HepG2 (cell line): ENCODE results near the gene ROBO2. TPM values are rescaled to one million over a fixed set of nuclear protein-coding genes. Genes with fewer than 3 reads are reported as not detected.

Experiments used
- ATAC-seq: fragments of 200-7000 bp; cut with Tn5 transposase; 3 replicates; pipeline ENCODE4 v1.9.1; 2020; ENCODE audit warnings: mild to moderate bottlenecking, moderate library complexity
- BruUV-seq: library from RNA; stranded (reverse); fragments of 400-500 nt; replicated peaks from 2 replicates; lab custom pipeline; 2021; lab: Mats Ljungman, UMichigan
- CTCF ChIA-PET: fragments of 300-600 bp; formaldehyde crosslinking; extraction: SDS; loops from one replicate; lab custom pipeline; 2021; ENCODE audit warnings: low total read pairs, inconsistent platforms, low intra/inter-chr PET ratio; lab: Yijun Ruan, JAX
- POLR2A ChIA-PET: fragments of 350-600 bp; sonication (Branson Sonifier 250); formaldehyde crosslinking; loops from one replicate; lab custom pipeline; 2020; ENCODE audit warnings: antibody characterized with exemption, inconsistent platforms; lab: Yijun Ruan, JAX
- DNase-seq: peaks from one replicate; pipeline ENCODE4 v3.0.0-alpha.2; 2015; ENCODE audit warnings: low spot score
- FAIRE-seq: peaks from 3 replicates; lab custom pipeline; 2011; peaks lifted over from hg19 to GRCh38; lab: Jason Lieb, UNC
- H2AFZ ChIP-seq: one replicate; pipeline ENCODE4 v1.6.1; 2011; ENCODE audit warnings: low read length, inconsistent platforms
- H3K27ac ChIP-seq: fragments of 300-600 bp; 3 replicates; pipeline ENCODE4 v1.8.0; 2011; ENCODE audit warnings: mixed run types, mild to moderate bottlenecking, mixed read lengths, low read length, inconsistent platforms; ENCODE audit not compliant: insufficient read depth; ENCODE audit errors: extremely low read length
- H3K27me3 ChIP-seq, 2 experiments: fragments of 200-600 bp in 1 of 2; 2 replicates in 1 of 2; 3 replicates in 1 of 2; pipeline versions ENCODE4 v1.6.0 to v1.8.0; 2011; ENCODE audit warnings: low read length in 2 of 2, mild to moderate bottlenecking in 2 of 2, moderate library complexity in 2 of 2, inconsistent platforms in 1 of 2; ENCODE audit not compliant: insufficient read depth in 2 of 2, control insufficient read depth in 1 of 2
- H3K36me3 ChIP-seq, 2 experiments: fragments of 200-600 bp in 1 of 2; replicated peaks in 1 of 2; 2 replicates in 1 of 2; 3 replicates in 1 of 2; pipeline versions ENCODE4 v1.5.1 to v1.8.0; 2011; ENCODE audit warnings: low read length in 2 of 2, inconsistent platforms in 1 of 2; ENCODE audit not compliant: insufficient read depth in 2 of 2, control insufficient read depth in 1 of 2
- H3K4me1 ChIP-seq: 2 replicates; pipeline ENCODE4 v1.5.1; 2012; ENCODE audit warnings: low read length, inconsistent platforms; ENCODE audit not compliant: insufficient read depth
- H3K4me2 ChIP-seq: 2 replicates; pipeline ENCODE4 v1.6.0; 2011; ENCODE audit warnings: low read depth, low read length, inconsistent platforms
- H3K4me3 ChIP-seq, 3 experiments: fragments of 200-600 bp in 1 of 3; sonication (generic), shearing (Covaris generic) in 1 of 3; replicated peaks in 1 of 3; 2 replicates each; pipeline ENCODE4 v1.5.1; 2011 to 2016; ENCODE audit warnings: low read length in 3 of 3, inconsistent platforms in 2 of 3, low read depth in 2 of 3, mild to moderate bottlenecking in 2 of 3, control low read depth in 1 of 3, mixed read lengths in 1 of 3; ENCODE audit not compliant: insufficient read depth in 1 of 3
- H3K79me2 ChIP-seq: one replicate; pipeline ENCODE4 v1.6.1; 2011; ENCODE audit warnings: low read length, inconsistent platforms; ENCODE audit not compliant: insufficient read depth
- H3K9ac ChIP-seq: 2 replicates; pipeline ENCODE4 v1.6.0; 2011; ENCODE audit warnings: mild to moderate bottlenecking, low read depth, low read length, inconsistent platforms; ENCODE audit not compliant: insufficient read depth
- H3K9me3 ChIP-seq: 2 replicates; pipeline ENCODE4 v1.5.1; 2012; ENCODE audit warnings: mild to moderate bottlenecking, low read length
- H4K20me1 ChIP-seq: 2 replicates; pipeline ENCODE4 v1.6.0; 2011; ENCODE audit warnings: inconsistent platforms, mild to moderate bottlenecking, low read length, moderate library complexity; ENCODE audit not compliant: insufficient read depth
- EZH2 ChIP-seq: conservative IDR thresholded peaks from 2 replicates; pipeline ENCODE4 v1.6.1; 2012; ENCODE audit warnings: mild to moderate bottlenecking, low read depth, low read length, moderate library complexity
- FOXA3 ChIP-seq: IDR thresholded peaks from 2 replicates; pipeline ENCODE4 v1.6.1; 2016; ENCODE audit warnings: missing genetic modification reagents, missing compliant biosample characterization
- KDM1A ChIP-seq: IDR thresholded peaks from 2 replicates; pipeline ENCODE4 v1.6.1; 2016; ENCODE audit warnings: missing compliant biosample characterization
- MAFF ChIP-seq: IDR thresholded peaks from 2 replicates; pipeline ENCODE4 v1.6.1; 2011; ENCODE audit warnings: low read depth, low read length, improper control_type of control experiment
- NCOR1 ChIP-seq: fragments of 200-600 bp; sonication (generic); IDR thresholded peaks from 2 replicates; pipeline ENCODE4 v1.7.0; 2017; ENCODE audit warnings: antibody characterized with exemption, low read length, borderline replicate concordance
- NFATC3 ChIP-seq: sonication (generic); formaldehyde crosslinking; IDR thresholded peaks from 2 replicates; pipeline ENCODE4 v1.5.1; 2020; ENCODE audit warnings: mild to moderate bottlenecking, missing genetic modification reagents
- PHF21A ChIP-seq: sonication (generic); formaldehyde crosslinking; IDR thresholded peaks from 2 replicates; pipeline ENCODE4 v1.5.0; 2020; ENCODE audit warnings: mild to moderate bottlenecking, missing genetic modification reagents
- PITX1 ChIP-seq: sonication (generic); formaldehyde crosslinking; IDR thresholded peaks from 2 replicates; pipeline ENCODE4 v1.5.1; 2020; ENCODE audit warnings: mild to moderate bottlenecking, missing genetic modification reagents
- TEAD3 ChIP-seq: optimal IDR thresholded peaks from 2 replicates; pipeline ENCODE3; 2016; ENCODE audit warnings: borderline replicate concordance
- ZFP36L2 ChIP-seq: sonication (generic); formaldehyde crosslinking; IDR thresholded peaks from 2 replicates; pipeline ENCODE4 v1.4.0; 2020; ENCODE audit warnings: missing genetic modification reagents
- ZFP82 ChIP-seq: sonication (generic); formaldehyde crosslinking; IDR thresholded peaks from 2 replicates; pipeline ENCODE4 v1.5.1; 2020; ENCODE audit warnings: mild to moderate bottlenecking, missing genetic modification reagents, borderline replicate concordance
- ZMAT5 ChIP-seq: sonication (generic); formaldehyde crosslinking; IDR thresholded peaks from 2 replicates; pipeline ENCODE4 v1.5.0; 2020; ENCODE audit warnings: mild to moderate bottlenecking, low read depth, missing genetic modification reagents, borderline replicate concordance
- ZNF160 ChIP-seq: sonication (generic); formaldehyde crosslinking; IDR thresholded peaks from 2 replicates; pipeline ENCODE4 v1.8.0; 2022; ENCODE audit warnings: mild to moderate bottlenecking, inconsistent platforms, missing genetic modification reagents
- ZNF205 ChIP-seq: IDR thresholded peaks from 2 replicates; pipeline ENCODE4 v1.6.1; 2018; ENCODE audit warnings: missing biosample characterization, missing genetic modification reagents
- ZNF350 ChIP-seq: sonication (generic); formaldehyde crosslinking; IDR thresholded peaks from 2 replicates; pipeline ENCODE4 v1.4.0; 2020; ENCODE audit warnings: mild to moderate bottlenecking, low read depth, missing genetic modification reagents, borderline replicate concordance
- ZNF609 ChIP-seq: sonication (generic); formaldehyde crosslinking; IDR thresholded peaks from 2 replicates; pipeline ENCODE4 v1.4.0; 2020; ENCODE audit warnings: mild to moderate bottlenecking, missing genetic modification reagents, borderline replicate concordance
- ZNF766 ChIP-seq: sonication (generic); formaldehyde crosslinking; IDR thresholded peaks from 2 replicates; pipeline ENCODE4 v1.5.0; 2020; ENCODE audit warnings: missing genetic modification reagents, borderline replicate concordance
- in situ Hi-C: cut with HindIII; loops from 2 replicates; pipeline ENCODE4 v1.10.0; 2017; ENCODE audit warnings: low pct_unique_long_range_greater_than_20kb; ENCODE audit not compliant: extremely low pct_ligation_motif_present
- intact Hi-C: fragments of 100-400 bp; cut with micrococcal nuclease; formaldehyde crosslinking; loops from one replicate; pipeline ENCODE4 v1.10.0; 2022; ENCODE audit not compliant: unreplicated experiment
- polyA plus RNA-seq, 8 experiments: library from polyadenylated mRNA; depleted of rRNA in 3 of 8; stranded (reverse) in 7 of 8; unstranded in 1 of 8; fragments of >200 nt; fragmentation: Illumina TruSeq in 4 of 8; extraction: Trizol in 4 of 8; gene quantifications; 2 replicates each; pipeline versions ENCODE4 v1.2.1 to v1.2.3, GENCODE V29; 2011 to 2016; ENCODE audit warnings: low read depth in 4 of 8, missing spikeins in 1 of 8, mixed read lengths in 1 of 8; ENCODE audit not compliant: insufficient read depth in 1 of 8
- total RNA-seq, 5 experiments: library from RNA; depleted of rRNA; stranded (reverse); fragments of >200 nt; fragmentation: Illumina TruSeq; extraction: Trizol; gene quantifications; 2 replicates each; pipeline ENCODE4 v1.2.3, GENCODE V29; 2016; ENCODE audit warnings: low read depth in 1 of 5

The ROBO2 gene
- total and polyA plus RNA-seq, 2 of the 13 experiments (the other 11 are each of a cell fraction or from before 2014, with no cell fraction given): not detected

- in situ Hi-C loops: no loop called here
- no peak overlapping the region for H3K9ac ChIP-seq
Measured at GRCh38 chr3:77514766-77515165, 474.9 kb downstream of the ROBO2 start.

More at GRCh38 chr3:77514766-77515165, 474.9 kb downstream of the ROBO2 start:
- no peaks in the 10 kb centered on the region for H3K36me3 ChIP-seq
- H3K4me1 ChIP-seq: no peaks in the 10 kb centered on the region
- no peaks in the 10 kb centered on the region for H3K27me3 ChIP-seq
- H3K27ac ChIP-seq: no peak overlapping the region
- DNase-seq (no peak), FAIRE-seq (no peak), ATAC-seq (no peak)
- no peak overlapping the region for H3K4me3 ChIP-seq
- no TSS peak for BruUV-seq
- H2AFZ ChIP-seq: no peak overlapping the region
- no peaks in the 10 kb centered on the region for H3K79me2 ChIP-seq
- no peak overlapping the region for H3K4me2 ChIP-seq
- H3K9me3 ChIP-seq: no peaks in the 10 kb centered on the region
- no peak for TF ChIP-seq ZNF609
- TF ChIP-seq PITX1 (CRISPR knock-in tag): no peak
- no peak for TF ChIP-seq ZMAT5
- TF ChIP-seq ZNF205 (CRISPR knock-in tag): no peak
- no peak for TF ChIP-seq ZNF766
- no peak for TF ChIP-seq NCOR1
- TF ChIP-seq ZFP36L2 (CRISPR knock-in tag): no peak
- TF ChIP-seq FOXA3: no peak
- no peak for TF ChIP-seq ZFP82 (CRISPR knock-in tag)
- no peak for TF ChIP-seq ZNF160 (CRISPR knock-in tag)
- TF ChIP-seq KDM1A: no peak
- TF ChIP-seq PHF21A: no peak
- no peak for TF ChIP-seq TEAD3 (CRISPR knock-in tag)
- TF ChIP-seq ZNF350: no peak
- TF ChIP-seq NFATC3 (CRISPR knock-in tag): no peak
- no peak for TF ChIP-seq EZH2
- TF ChIP-seq MAFF: no peak
- ChIA-PET CTCF (no interaction called here), POLR2A (no interaction called here)
- H4K20me1 ChIP-seq: no peaks in the 10 kb centered on the region
- intact Hi-C loops: no loop called here
